Neural cell (in vitro differentiated cells): ENCODE data around the gene MYBPC3. TPM values are rescaled to one million over a fixed set of nuclear protein-coding genes. Genes with fewer than 3 reads are reported as not detected.

Experiments
- H2AFZ ChIP-seq: fragments of 200-600, 300-800 bp; sonication (generic), shearing (Covaris generic); 2 replicates; pipeline ENCODE4 v1.6.0; 2014; ENCODE audit warnings: low read depth, mild to moderate bottlenecking, antibody characterized with exemption, low read length, moderate library complexity
- H3F3A ChIP-seq: fragments of 200-600 bp; shearing (Covaris generic); 2 replicates; pipeline ENCODE4 v1.6.1; 2016; ENCODE audit warnings: mild to moderate bottlenecking, moderate library complexity, mixed read lengths, antibody characterized with exemption, low read length; ENCODE audit not compliant: insufficient read depth, poor library complexity, severe bottlenecking
- H3K27ac ChIP-seq: fragments of 200-600, 300-800 bp; sonication (generic), shearing (Covaris generic); 2 replicates; pipeline ENCODE4 v1.5.1; 2014; ENCODE audit warnings: mild to moderate bottlenecking, low read length, moderate library complexity
- H3K27me3 ChIP-seq: fragments of 300-800, 200-600 bp; sonication (generic), shearing (Covaris generic); 2 replicates; pipeline ENCODE4 v1.6.0; 2014; ENCODE audit warnings: mild to moderate bottlenecking, low read depth, low read length, moderate library complexity; ENCODE audit not compliant: insufficient read depth
- H3K36me3 ChIP-seq: fragments of 300-800, 200-600 bp; sonication (generic), shearing (Covaris generic); 2 replicates; pipeline ENCODE4 v1.5.1; 2014; ENCODE audit warnings: mild to moderate bottlenecking, antibody characterized with exemption, low read length, moderate library complexity; ENCODE audit not compliant: insufficient read depth
- H3K4me2 ChIP-seq: fragments of 300-800, 200-600 bp; sonication (generic), shearing (Covaris generic); 2 replicates; pipeline ENCODE4 v1.6.0; 2014; ENCODE audit warnings: mild to moderate bottlenecking, low read length
- H3K4me3 ChIP-seq: fragments of 300-800, 200-600 bp; sonication (generic), shearing (Covaris generic); 2 replicates; pipeline ENCODE4 v1.5.1; 2014; ENCODE audit warnings: mild to moderate bottlenecking, low read length, moderate library complexity
- H3K79me2 ChIP-seq: fragments of 200-600 bp; shearing (Covaris generic); replicated peaks from 2 replicates; pipeline ENCODE4 v1.6.0; 2014; ENCODE audit warnings: mild to moderate bottlenecking, low read length, moderate library complexity; ENCODE audit not compliant: insufficient read depth
- H3K9ac ChIP-seq: fragments of 300-800, 200-600 bp; sonication (generic), shearing (Covaris generic); 2 replicates; pipeline ENCODE4 v1.6.1; 2016; ENCODE audit warnings: mild to moderate bottlenecking, low read length, mixed read lengths
- H3K9me2 ChIP-seq: fragments of 200-600 bp; shearing (Covaris generic); 2 replicates; pipeline ENCODE4 v1.6.1; 2016; ENCODE audit warnings: mild to moderate bottlenecking, low read length, mixed read lengths; ENCODE audit not compliant: insufficient read depth
- H3K9me3 ChIP-seq: fragments of 200-600, 300-800 bp; sonication (generic), shearing (Covaris generic); 2 replicates; pipeline ENCODE4 v1.6.1; 2016; ENCODE audit warnings: mild to moderate bottlenecking, mixed run types, low read length, moderate library complexity, mixed read lengths
- H4K20me1 ChIP-seq: fragments of 200-600 bp; shearing (Covaris generic); 2 replicates; pipeline ENCODE4 v1.6.1; 2016; ENCODE audit warnings: mild to moderate bottlenecking, mixed run types; ENCODE audit not compliant: insufficient read depth
- CTCF ChIP-seq: fragments of 450-650 bp; IDR thresholded peaks from 2 replicates; pipeline ENCODE4 v1.5.1; 2014; ENCODE audit warnings: antibody characterized with exemption, mild to moderate bottlenecking, moderate library complexity; ENCODE audit not compliant: poor library complexity, severe bottlenecking
- EP300 ChIP-seq: fragments of 450-650 bp; conservative IDR thresholded peaks from 2 replicates; pipeline ENCODE4 v1.6.1; 2014; ENCODE audit warnings: antibody characterized with exemption, mild to moderate bottlenecking, moderate library complexity; ENCODE audit not compliant: poor library complexity, severe bottlenecking
- EZH2 ChIP-seq: fragments of 200-600, 300-800 bp; shearing (Covaris generic), sonication (generic); IDR thresholded peaks from 2 replicates; pipeline ENCODE4 v1.6.1; 2014; ENCODE audit warnings: antibody characterized with exemption, low read length, borderline replicate concordance, mild to moderate bottlenecking; ENCODE audit not compliant: insufficient read depth, poor library complexity, severe bottlenecking
- MXI1 ChIP-seq: fragments of 450-650 bp; conservative IDR thresholded peaks from 2 replicates; pipeline ENCODE4 v1.6.1; 2014; ENCODE audit warnings: antibody characterized with exemption, mild to moderate bottlenecking; ENCODE audit not compliant: poor library complexity, severe bottlenecking
- POLR2AphosphoS5 ChIP-seq: IDR thresholded peaks from 2 replicates; pipeline ENCODE4 v1.6.1; 2012
- RAD21 ChIP-seq: fragments of 450-650 bp; conservative IDR thresholded peaks from 2 replicates; pipeline ENCODE4 v1.6.1; 2014; ENCODE audit warnings: antibody characterized with exemption, mild to moderate bottlenecking, moderate library complexity
- REST ChIP-seq: IDR thresholded peaks from 2 replicates; pipeline ENCODE4 v1.6.1; 2012; ENCODE audit warnings: borderline replicate concordance
- SMC3 ChIP-seq: fragments of 450-650 bp; conservative IDR thresholded peaks from 2 replicates; pipeline ENCODE4 v1.6.1; 2014; ENCODE audit warnings: antibody characterized with exemption, mild to moderate bottlenecking, moderate library complexity; ENCODE audit not compliant: poor library complexity
- TAF1 ChIP-seq: IDR thresholded peaks from 2 replicates; pipeline ENCODE4 v1.6.1; 2012; ENCODE audit warnings: low read depth
- polyA plus RNA-seq: library from polyadenylated mRNA; depleted of rRNA; stranded (reverse); fragments of >200 nt; gene quantifications from 2 replicates; pipeline ENCODE4 v1.2.3, GENCODE V29; 2014

MYBPC3 gene
- polyA plus RNA-seq, 1 donor from 2014 or later: not detected

- Histone ChIP-seq H3K9me3 (no peaks in the 10 kb centered on the region), H3K27me3 (no peaks in the 10 kb centered on the region), H4K20me1 (no peaks in the 10 kb centered on the region), H3K9me2 (no peaks in the 10 kb centered on the region), H3K79me2 (no peaks in the 10 kb centered on the region), H3K36me3 (no peaks in the 10 kb centered on the region), H3F3A (no peaks in the 10 kb centered on the region), H3K9ac (no peak overlapping the region), H3K4me2 (no peak overlapping the region), H2AFZ (no peak overlapping the region), H3K27ac (no peak overlapping the region), H3K4me3 (no peak overlapping the region)
- no peak for TF ChIP-seq REST
- TF ChIP-seq CTCF: no peak
- no peak for TF ChIP-seq POLR2AphosphoS5
- no peak for TF ChIP-seq TAF1
- TF ChIP-seq MXI1: no peak
- TF ChIP-seq SMC3: no peak
- TF ChIP-seq EP300: no peak
- TF ChIP-seq EZH2: no peak
- TF ChIP-seq RAD21: no peak
Measured at GRCh38 chr11:47376525-47377371, 24.2 kb upstream of the MYBPC3 start.

- H3K27ac ChIP-seq: no peak overlapping the region
- H3K27me3 ChIP-seq: no peaks in the 10 kb centered on the region
- H3K9me2 ChIP-seq: no peaks in the 10 kb centered on the region
- H3K36me3 ChIP-seq: no peaks in the 10 kb centered on the region
- no peak overlapping the region for H3K4me2 ChIP-seq
- H3F3A ChIP-seq: no peaks in the 10 kb centered on the region
- no peak overlapping the region for H3K4me3 ChIP-seq
- no peak overlapping the region for H3K9ac ChIP-seq
- H3K79me2 ChIP-seq: no peaks in the 10 kb centered on the region
- no peaks in the 10 kb centered on the region for H3K9me3 ChIP-seq
- TF ChIP-seq POLR2AphosphoS5 (no peak), EZH2 (no peak), REST (no peak), MXI1 (no peak), SMC3 (no peak), CTCF (no peak), EP300 (no peak), TAF1 (no peak), RAD21 (no peak)
- H2AFZ ChIP-seq: no peak overlapping the region
- no peaks in the 10 kb centered on the region for H4K20me1 ChIP-seq
Measured at GRCh38 chr11:47376107-47376524, 23.6 kb upstream of the MYBPC3 start.
